22Rv1 (cell line): ENCODE data around the gene NOL3.
A peak's percentile ranks its signal among the peaks of the same experiment; 100 is the strongest.

Experiments used
- H3K27ac ChIP-seq: fragments of 450-650 bp; 2 replicates; pipeline ENCODE4 v1.5.1; 2017
- CTCF ChIP-seq: fragments of 450-650 bp; IDR thresholded peaks from 2 replicates; pipeline ENCODE4 v1.5.1; 2017; ENCODE audit warnings: mild to moderate bottlenecking
- ZFX ChIP-seq: fragments of 450-650 bp; IDR thresholded peaks from 2 replicates; pipeline ENCODE4 v1.6.1; 2017; ENCODE audit warnings: antibody characterized with exemption, borderline replicate concordance

NOL3 gene

GRCh38 chr16:67156143-67156844 lies 14.0 kb upstream of the NOL3 start:
- no peak overlapping the region for H3K27ac ChIP-seq
- TF ChIP-seq ZFX (no peak), CTCF (no peak)

GRCh38 chr16:67157106-67157748 lies 13.1 kb upstream of the NOL3 start:
- H3K27ac ChIP-seq, result peak overlapping the region; percentile 29; the same call in 1 of the 2 replicates
- no peak for TF ChIP-seq CTCF
- no peak for TF ChIP-seq ZFX

GRCh38 chr16:67157892-67158635 lies 12.3 kb upstream of the NOL3 start:
- TF ChIP-seq CTCF (no peak), ZFX (no peak)

GRCh38 chr16:67158637-67159600 lies 11.4 kb upstream of the NOL3 start:
- TF ChIP-seq ZFX (no peak), CTCF (no peak)
- H3K27ac ChIP-seq, result peak overlapping the region; percentile 91

More at GRCh38 chr16:67157892-67158635, 12.3 kb upstream of the NOL3 start:
- peak overlapping the region; percentile 29 for H3K27ac ChIP-seq

- TF ChIP-seq CTCF (no peak), ZFX (no peak)
- H3K27ac ChIP-seq, result peak overlapping the region; percentile 91
Observed at GRCh38 chr16:67161595-67162058, 8.7 kb upstream of the NOL3 start.

GRCh38 chr16:67162506-67163163 lies 7.7 kb upstream of the NOL3 start:
- H3K27ac ChIP-seq, result no peak overlapping the region
- TF ChIP-seq ZFX, result no peak
- no peak for TF ChIP-seq CTCF
